OCI-M2 (cell line): ENCODE data around the gene ZSWIM9.

Source experiments
- DNase-seq: peaks from one replicate; lab custom pipeline; 2025; ENCODE audit not compliant: unreplicated experiment; lab: John Stamatoyannopoulos, UW

Gene ZSWIM9

GRCh38 chr19:48174445-48175030, 4.1 kb downstream of the ZSWIM9 start:
- DNase-seq = no peak

GRCh38 chr19:48175578-48175977, 5.1 kb downstream of the ZSWIM9 start:
- DNase-seq = no peak

- DNase-seq = no peak
Observed at GRCh38 chr19:48176226-48176625, 5.7 kb downstream of the ZSWIM9 start.

GRCh38 chr19:48181505-48181904, 11.0 kb downstream of the ZSWIM9 start:
- DNase-seq = no peak

- DNase-seq = no peak
Observed at GRCh38 chr19:48182434-48182833, 12.0 kb downstream of the ZSWIM9 start.

GRCh38 chr19:48183356-48183755, 12.9 kb downstream of the ZSWIM9 start:
- DNase-seq = no peak

GRCh38 chr19:48186015-48186414, 15.5 kb downstream of the ZSWIM9 start:
- DNase-seq = no peak

GRCh38 chr19:48186541-48186991, 16.1 kb downstream of the ZSWIM9 start:
- DNase-seq = no peak

- no peak for DNase-seq
Observed at GRCh38 chr19:48190288-48190884, 19.9 kb downstream of the ZSWIM9 start.

GRCh38 chr19:48190885-48191284, 20.4 kb downstream of the ZSWIM9 start:
- no peak for DNase-seq

GRCh38 chr19:48192750-48193149, 22.3 kb downstream of the ZSWIM9 start:
- no peak for DNase-seq

- no peak for DNase-seq
Observed at GRCh38 chr19:48194041-48194843, 23.8 kb downstream of the ZSWIM9 start.

- DNase-seq = no peak
Observed at GRCh38 chr19:48194844-48195830, 24.7 kb downstream of the ZSWIM9 start.

GRCh38 chr19:48196321-48196763, 25.9 kb downstream of the ZSWIM9 start:
- no peak for DNase-seq

GRCh38 chr19:48196933-48197665, 26.6 kb downstream of the ZSWIM9 start:
- DNase-seq = no peak

- no peak for DNase-seq
Observed at GRCh38 chr19:48203222-48203793, 32.8 kb downstream of the ZSWIM9 start.

GRCh38 chr19:48203794-48204628, 33.5 kb downstream of the ZSWIM9 start:
- DNase-seq = peak; percentile 83

- DNase-seq = no peak
Observed at GRCh38 chr19:48206397-48207093, 36.1 kb downstream of the ZSWIM9 start.
